ENCODE results near the gene ZBTB22.
"Not testable (repeated sequence)": the region's sequence is repeated elsewhere in the genome, so short reads cannot be mapped to it uniquely, and the experiment has no call there.

GRCh38 chr6:33285214-33285613 is 32.3 kb downstream of the ZBTB22 start:
- not testable (repeated sequence) for TF ChIP-seq CTCF (IDR thresholded peaks at IDR 0.05); ZFX (IDR thresholded peaks at IDR 0.05; ENCODE audit: borderline replicate concordance)

All from 22Rv1 (cell line).